ENCODE data around the gene OR6V1. TPM values are rescaled to one million over a fixed set of nuclear protein-coding genes. Genes with fewer than 3 reads are reported as not detected.

OR6V1 gene
- total and polyA plus RNA-seq, 10 of the 15 experiments (the other 5 are each of a cell fraction or from before 2014, with no cell fraction given): not detected

Other genes with a start within 250 kb of the OR6V1 start
Only the 7 nearest of the 12 such genes appear.
- gene TRPV6, start 166.6 kb upstream of the OR6V1 start, total RNA-seq (2014; rRNA removed): not detected in 2 replicates
- gene TRPV6, start 166.6 kb upstream of the OR6V1 start, total RNA-seq (2014; rRNA removed; fragmentation: Illumina TruSeq; extraction: Trizol): not detected in 2 replicates
- not detected in 2 replicates for gene TRPV6, start 166.6 kb upstream of the OR6V1 start, total RNA-seq (2021)
- gene TRPV6, start 166.6 kb upstream of the OR6V1 start, polyA plus RNA-seq (2011; rRNA removed): not detected in 2 replicates
- not detected in 2 replicates for gene TRPV6, start 166.6 kb upstream of the OR6V1 start, polyA plus RNA-seq (2014; fragmentation: Illumina TruSeq; extraction: Trizol)
- not detected for gene TRPV6, start 166.6 kb upstream of the OR6V1 start, polyA plus RNA-seq (2014; fragmentation: Nextera tagmentation; extraction: Ambion mirVana)
- gene TRPV6, start 166.6 kb upstream of the OR6V1 start, polyA plus RNA-seq (2014; rRNA removed): not detected in 2 replicates
- not detected for gene TRPV6, start 166.6 kb upstream of the OR6V1 start, polyA plus RNA-seq (2016; fragmentation: Nextera tagmentation; extraction: Ambion mirVana)
- gene TRPV5, start 118.6 kb upstream of the OR6V1 start, total RNA-seq (2014; rRNA removed): not detected in 2 replicates
- gene TRPV5, start 118.6 kb upstream of the OR6V1 start, total RNA-seq (2014; rRNA removed; fragmentation: Illumina TruSeq; extraction: Trizol): not detected in 2 replicates
- not detected in 2 replicates for gene TRPV5, start 118.6 kb upstream of the OR6V1 start, total RNA-seq (2021)
- not detected in 2 replicates for gene TRPV5, start 118.6 kb upstream of the OR6V1 start, polyA plus RNA-seq (2011; rRNA removed)
- gene TRPV5, start 118.6 kb upstream of the OR6V1 start, polyA plus RNA-seq (2014; fragmentation: Illumina TruSeq; extraction: Trizol): not detected in 2 replicates
- not detected for gene TRPV5, start 118.6 kb upstream of the OR6V1 start, polyA plus RNA-seq (2014; fragmentation: Nextera tagmentation; extraction: Ambion mirVana)
- not detected in 2 replicates for gene TRPV5, start 118.6 kb upstream of the OR6V1 start, polyA plus RNA-seq (2014; rRNA removed)
- gene TRPV5, start 118.6 kb upstream of the OR6V1 start, polyA plus RNA-seq (2016; fragmentation: Nextera tagmentation; extraction: Ambion mirVana): not detected
- not detected in 2 replicates for gene LLCFC1, start 112.9 kb upstream of the OR6V1 start, total RNA-seq (2014; rRNA removed)
- not detected in 2 replicates for gene LLCFC1, start 112.9 kb upstream of the OR6V1 start, total RNA-seq (2014; rRNA removed; fragmentation: Illumina TruSeq; extraction: Trizol)
- gene LLCFC1, start 112.9 kb upstream of the OR6V1 start, total RNA-seq (2021): not detected in 2 replicates
- not detected in 2 replicates for gene LLCFC1, start 112.9 kb upstream of the OR6V1 start, polyA plus RNA-seq (2011; rRNA removed)
- gene LLCFC1, start 112.9 kb upstream of the OR6V1 start, polyA plus RNA-seq (2014; fragmentation: Illumina TruSeq; extraction: Trizol): not detected in 2 replicates
- not detected for gene LLCFC1, start 112.9 kb upstream of the OR6V1 start, polyA plus RNA-seq (2014; fragmentation: Nextera tagmentation; extraction: Ambion mirVana)
- not detected in 2 replicates for gene LLCFC1, start 112.9 kb upstream of the OR6V1 start, polyA plus RNA-seq (2014; rRNA removed)
- gene LLCFC1, start 112.9 kb upstream of the OR6V1 start, polyA plus RNA-seq (2016; fragmentation: Nextera tagmentation; extraction: Ambion mirVana): not detected
- gene KEL, start 90.0 kb upstream of the OR6V1 start, total RNA-seq (2014; rRNA removed): 0.05 TPM in 1 of 2 replicates, not detected in the other
- gene KEL, start 90.0 kb upstream of the OR6V1 start, total RNA-seq (2014; rRNA removed; fragmentation: Illumina TruSeq; extraction: Trizol): 0.14 and 0.31 TPM in 2 replicates
- gene KEL, start 90.0 kb upstream of the OR6V1 start, total RNA-seq (2021): 0.28 and 1.7 TPM in 2 replicates
- 0.12 and 0.13 TPM in 2 replicates for gene KEL, start 90.0 kb upstream of the OR6V1 start, polyA plus RNA-seq (2011; rRNA removed)
- gene KEL, start 90.0 kb upstream of the OR6V1 start, polyA plus RNA-seq (2014; fragmentation: Illumina TruSeq; extraction: Trizol): 0.10 TPM in 1 of 2 replicates, not detected in the other
- gene KEL, start 90.0 kb upstream of the OR6V1 start, polyA plus RNA-seq (2014; fragmentation: Nextera tagmentation; extraction: Ambion mirVana): under 1 TPM; 0.15 to 0.68 TPM
- gene KEL, start 90.0 kb upstream of the OR6V1 start, polyA plus RNA-seq (2014; rRNA removed): 0.05 and 0.18 TPM in 2 replicates
- gene KEL, start 90.0 kb upstream of the OR6V1 start, polyA plus RNA-seq (2016; fragmentation: Nextera tagmentation; extraction: Ambion mirVana): under 1 TPM in 1 of 2 experiments, not detected in 1; 0.73 TPM
- not detected in 2 replicates for gene OR9A2, start 25.2 kb upstream of the OR6V1 start, total RNA-seq (2014; rRNA removed)
- not detected in 2 replicates for gene OR9A2, start 25.2 kb upstream of the OR6V1 start, total RNA-seq (2014; rRNA removed; fragmentation: Illumina TruSeq; extraction: Trizol)
- not detected in 2 replicates for gene OR9A2, start 25.2 kb upstream of the OR6V1 start, total RNA-seq (2021)
- gene OR9A2, start 25.2 kb upstream of the OR6V1 start, polyA plus RNA-seq (2011; rRNA removed): not detected in 2 replicates
- not detected in 2 replicates for gene OR9A2, start 25.2 kb upstream of the OR6V1 start, polyA plus RNA-seq (2014; fragmentation: Illumina TruSeq; extraction: Trizol)
- gene OR9A2, start 25.2 kb upstream of the OR6V1 start, polyA plus RNA-seq (2014; fragmentation: Nextera tagmentation; extraction: Ambion mirVana): not detected
- gene OR9A2, start 25.2 kb upstream of the OR6V1 start, polyA plus RNA-seq (2014; rRNA removed): not detected in 2 replicates
- not detected for gene OR9A2, start 25.2 kb upstream of the OR6V1 start, polyA plus RNA-seq (2016; fragmentation: Nextera tagmentation; extraction: Ambion mirVana)
- gene PIP, start 79.7 kb downstream of the OR6V1 start, total RNA-seq (2014; rRNA removed): not detected in 2 replicates
- not detected in 2 replicates for gene PIP, start 79.7 kb downstream of the OR6V1 start, total RNA-seq (2014; rRNA removed; fragmentation: Illumina TruSeq; extraction: Trizol)
- gene PIP, start 79.7 kb downstream of the OR6V1 start, total RNA-seq (2021): not detected in 2 replicates
- gene PIP, start 79.7 kb downstream of the OR6V1 start, polyA plus RNA-seq (2011; rRNA removed): not detected in 2 replicates
- gene PIP, start 79.7 kb downstream of the OR6V1 start, polyA plus RNA-seq (2014; fragmentation: Illumina TruSeq; extraction: Trizol): not detected in 2 replicates
- not detected for gene PIP, start 79.7 kb downstream of the OR6V1 start, polyA plus RNA-seq (2014; fragmentation: Nextera tagmentation; extraction: Ambion mirVana)
- not detected in 2 replicates for gene PIP, start 79.7 kb downstream of the OR6V1 start, polyA plus RNA-seq (2014; rRNA removed)
- not detected for gene PIP, start 79.7 kb downstream of the OR6V1 start, polyA plus RNA-seq (2016; fragmentation: Nextera tagmentation; extraction: Ambion mirVana)
- 0.22 TPM in 1 of 2 replicates, not detected in the other for gene TAS2R39, start 131.1 kb downstream of the OR6V1 start, total RNA-seq (2014; rRNA removed)
- not detected in 2 replicates for gene TAS2R39, start 131.1 kb downstream of the OR6V1 start, total RNA-seq (2014; rRNA removed; fragmentation: Illumina TruSeq; extraction: Trizol)
- not detected in 2 replicates for gene TAS2R39, start 131.1 kb downstream of the OR6V1 start, total RNA-seq (2021)
- not detected in 2 replicates for gene TAS2R39, start 131.1 kb downstream of the OR6V1 start, polyA plus RNA-seq (2011; rRNA removed)
- not detected in 2 replicates for gene TAS2R39, start 131.1 kb downstream of the OR6V1 start, polyA plus RNA-seq (2014; fragmentation: Illumina TruSeq; extraction: Trizol)
- not detected for gene TAS2R39, start 131.1 kb downstream of the OR6V1 start, polyA plus RNA-seq (2014; fragmentation: Nextera tagmentation; extraction: Ambion mirVana)
- gene TAS2R39, start 131.1 kb downstream of the OR6V1 start, polyA plus RNA-seq (2014; rRNA removed): not detected in 2 replicates
- gene TAS2R39, start 131.1 kb downstream of the OR6V1 start, polyA plus RNA-seq (2016; fragmentation: Nextera tagmentation; extraction: Ambion mirVana): not detected